Measurements from ENCODE around the gene KCNC1.

Gene KCNC1

GRCh38 chr11:17790453-17790852 lies 55.9 kb downstream of the KCNC1 start:
- no peak for DNase-seq (ENCODE audit: low read depth in 3 of 3)

GRCh38 chr11:17791144-17791543 lies 56.6 kb downstream of the KCNC1 start:
- no peak for DNase-seq (ENCODE audit: low read depth in 3 of 3)

- DNase-seq (ENCODE audit: low read depth in 3 of 3), result no peak
Observed at GRCh38 chr11:17792161-17792560, 57.6 kb downstream of the KCNC1 start.

GRCh38 chr11:17793642-17794170 lies 59.1 kb downstream of the KCNC1 start:
- no peak for DNase-seq (ENCODE audit: low read depth in 3 of 3)

- DNase-seq (ENCODE audit: low read depth in 3 of 3), result no peak
Observed at GRCh38 chr11:17794981-17795380, 60.4 kb downstream of the KCNC1 start.

- DNase-seq (ENCODE audit: low read depth in 3 of 3), result no peak
Observed at GRCh38 chr11:17796154-17796553, 61.6 kb downstream of the KCNC1 start.

- DNase-seq (ENCODE audit: low read depth in 3 of 3), result no peak
Observed at GRCh38 chr11:17798253-17798652, 63.7 kb downstream of the KCNC1 start.

- no peak for DNase-seq (ENCODE audit: low read depth in 3 of 3)
Observed at GRCh38 chr11:17798716-17799115, 64.1 kb downstream of the KCNC1 start.

- no peak for DNase-seq (ENCODE audit: low read depth in 3 of 3)
Observed at GRCh38 chr11:17799147-17799546, 64.6 kb downstream of the KCNC1 start.

GRCh38 chr11:17801166-17801565 lies 66.6 kb downstream of the KCNC1 start:
- DNase-seq (ENCODE audit: low read depth in 3 of 3), result no peak

GRCh38 chr11:17802491-17802890 lies 67.9 kb downstream of the KCNC1 start:
- DNase-seq (ENCODE audit: low read depth in 3 of 3), result no peak

- no peak for DNase-seq (ENCODE audit: low read depth in 3 of 3)
Observed at GRCh38 chr11:17803754-17804334, 69.3 kb downstream of the KCNC1 start.

GRCh38 chr11:17805043-17805442 lies 70.5 kb downstream of the KCNC1 start:
- no peak for DNase-seq (ENCODE audit: low read depth in 3 of 3)

GRCh38 chr11:17805873-17806272 lies 71.3 kb downstream of the KCNC1 start:
- DNase-seq (ENCODE audit: low read depth in 3 of 3), result no peak

- no peak for DNase-seq (ENCODE audit: low read depth in 3 of 3)
Observed at GRCh38 chr11:17807034-17807433, 72.5 kb downstream of the KCNC1 start.

GRCh38 chr11:17810041-17810440 lies 75.5 kb downstream of the KCNC1 start:
- no peak for DNase-seq (ENCODE audit: low read depth in 3 of 3)

- DNase-seq (ENCODE audit: low read depth in 3 of 3), result no peak
Observed at GRCh38 chr11:17810746-17811145, 76.2 kb downstream of the KCNC1 start.

- DNase-seq (ENCODE audit: low read depth in 3 of 3), result no peak
Observed at GRCh38 chr11:17811352-17811751, 76.8 kb downstream of the KCNC1 start.

GRCh38 chr11:17812091-17812864 lies 77.7 kb downstream of the KCNC1 start:
- DNase-seq (ENCODE audit: low read depth in 3 of 3), result no peak

- DNase-seq (ENCODE audit: low read depth in 3 of 3), result no peak
Observed at GRCh38 chr11:17812865-17813187, 78.2 kb downstream of the KCNC1 start.

GRCh38 chr11:17813391-17814059 lies 78.9 kb downstream of the KCNC1 start:
- DNase-seq (ENCODE audit: low read depth in 3 of 3), result no peak

GRCh38 chr11:17814546-17814945 lies 80.0 kb downstream of the KCNC1 start:
- DNase-seq (ENCODE audit: low read depth in 3 of 3), result no peak
